ENCODE results near the gene CAMKMT.
"Not testable (repeated sequence)": the region's sequence is repeated elsewhere in the genome, so short reads cannot be mapped to it uniquely, and the experiment has no call there.

The CAMKMT gene

GRCh38 chr2:44550561-44550960, 188.8 kb downstream of the CAMKMT start:
- DNase-seq (ENCODE audit: low read depth), result no peak

GRCh38 chr2:44551497-44551896, 189.8 kb downstream of the CAMKMT start:
- no peak for DNase-seq (ENCODE audit: low read depth)

DNA sequence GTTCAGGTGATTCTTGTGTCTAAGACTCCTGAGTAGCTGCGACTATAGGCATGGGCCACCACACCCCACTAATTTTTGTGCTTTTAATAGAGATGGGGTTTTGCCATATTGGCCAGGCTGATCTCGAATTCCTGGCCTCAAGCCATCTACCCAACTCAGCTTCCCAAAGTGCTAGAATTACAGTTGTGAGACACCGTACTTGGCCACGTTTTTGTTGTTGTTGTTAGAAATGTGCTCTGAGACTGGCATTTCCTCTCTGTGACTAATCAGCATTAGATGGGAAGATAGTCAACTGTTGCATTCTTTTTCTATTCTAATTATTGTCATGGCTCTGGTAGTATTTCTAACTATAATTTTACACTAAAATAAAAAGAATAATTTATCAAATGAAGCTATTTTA, 191.7 kb downstream of the CAMKMT start:
- no peak for DNase-seq (ENCODE audit: low read depth)

DNA sequence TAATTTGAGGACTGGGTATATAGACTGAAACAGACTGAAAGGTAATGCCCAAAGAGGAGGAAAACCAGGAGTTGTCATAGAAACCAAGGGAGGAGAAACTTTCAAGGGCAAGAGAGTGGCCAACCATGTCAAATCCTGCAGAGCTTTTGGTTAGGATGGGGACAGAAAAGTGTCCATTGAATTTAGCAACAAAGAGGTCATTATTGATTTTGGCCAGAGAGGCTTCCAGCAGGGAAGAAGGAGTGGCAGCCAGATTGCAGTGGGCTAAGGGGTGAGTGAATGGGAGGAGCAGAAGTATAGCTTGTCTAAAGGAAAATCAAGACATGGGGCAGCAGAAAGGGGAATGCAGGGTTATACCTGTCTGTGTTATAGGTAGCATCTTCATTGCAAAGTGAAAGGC, 194.0 kb downstream of the CAMKMT start:
- no peak for DNase-seq (ENCODE audit: low read depth)

DNA sequence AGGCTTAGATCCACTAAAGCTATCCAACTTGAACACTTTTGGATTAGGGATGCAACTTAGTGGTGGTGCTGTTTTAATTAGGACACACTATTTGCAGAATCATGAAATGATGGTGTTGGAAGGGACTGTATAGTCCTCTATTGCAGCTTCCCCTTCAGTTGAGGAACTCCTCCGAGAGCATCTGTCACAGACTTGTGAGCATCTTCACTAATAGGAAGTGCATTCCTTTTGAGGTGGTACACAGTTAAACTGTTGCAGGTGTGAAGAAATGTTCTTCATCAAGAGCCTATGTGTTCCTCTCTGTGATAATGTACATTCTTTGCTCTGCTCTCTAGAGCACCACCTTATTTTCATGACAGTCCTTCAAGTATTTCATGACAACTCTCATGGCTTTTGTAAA, 197.4 kb downstream of the CAMKMT start:
- no peak for DNase-seq (ENCODE audit: low read depth)

GRCh38 chr2:44560352-44560751, 198.6 kb downstream of the CAMKMT start:
- no peak for DNase-seq (ENCODE audit: low read depth)

- DNase-seq (ENCODE audit: low read depth), result no peak
Measured at GRCh38 chr2:44560941-44561340, 199.2 kb downstream of the CAMKMT start.

DNA sequence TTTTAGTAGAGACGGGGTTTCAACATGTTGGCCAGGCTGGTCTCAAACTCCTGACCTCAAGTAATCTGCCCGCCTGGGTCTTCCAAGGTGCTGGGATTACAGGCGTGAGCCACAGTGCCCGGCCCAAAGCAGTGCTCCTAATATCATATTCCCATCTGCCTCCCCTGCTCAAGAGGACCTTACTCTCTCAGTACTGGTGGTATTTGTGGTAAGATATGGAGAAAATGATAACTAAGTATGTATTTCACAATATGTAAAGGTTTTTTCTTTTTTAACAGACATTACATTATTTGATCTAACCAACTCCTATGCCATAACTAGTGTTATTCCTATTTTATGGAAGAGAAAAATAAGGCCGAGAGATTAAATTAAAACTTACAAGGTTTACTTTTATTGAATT, 201.0 kb downstream of the CAMKMT start:
- DNase-seq (ENCODE audit: low read depth), result no peak

- no peak for DNase-seq (ENCODE audit: low read depth)
Measured at GRCh38 chr2:44564752-44565151, 203.0 kb downstream of the CAMKMT start.

DNA sequence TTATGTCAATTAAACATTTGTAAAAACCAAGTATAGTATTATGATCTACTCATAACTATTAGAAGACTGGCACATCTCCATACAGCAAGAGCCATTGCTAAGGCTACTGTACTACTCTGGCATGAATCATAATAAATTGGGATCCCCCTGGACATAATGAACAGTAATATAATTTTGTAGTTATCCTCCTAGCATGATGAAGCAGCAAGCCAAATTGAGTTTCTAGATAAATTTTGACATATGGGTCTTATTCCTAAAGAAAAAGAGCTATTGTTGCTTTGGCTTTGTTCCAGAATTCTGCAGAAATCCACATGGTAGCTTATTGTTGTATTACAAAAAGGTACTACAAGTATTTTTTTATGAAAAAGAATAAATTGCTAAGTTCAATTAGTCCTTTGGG, 204.3 kb downstream of the CAMKMT start:
- no peak for DNase-seq (ENCODE audit: low read depth)

- no peak for DNase-seq (ENCODE audit: low read depth)
Measured at GRCh38 chr2:44569491-44569890, 207.7 kb downstream of the CAMKMT start.

- DNase-seq (ENCODE audit: low read depth), result no peak
Measured at GRCh38 chr2:44570271-44570670, 208.5 kb downstream of the CAMKMT start.

- DNase-seq (ENCODE audit: low read depth), result no peak
Measured at GRCh38 chr2:44570777-44571176, 209.0 kb downstream of the CAMKMT start.

GRCh38 chr2:44572196-44572900, 210.6 kb downstream of the CAMKMT start:
- no peak for DNase-seq (ENCODE audit: low read depth)

- DNase-seq (ENCODE audit: low read depth), result no peak
Measured at GRCh38 chr2:44573996-44574395, 212.2 kb downstream of the CAMKMT start.

GRCh38 chr2:44578471-44579093, 216.8 kb downstream of the CAMKMT start:
- no peak for DNase-seq (ENCODE audit: low read depth)

- DNase-seq (ENCODE audit: low read depth), result no peak
Measured at GRCh38 chr2:44579115-44579836, 217.5 kb downstream of the CAMKMT start.

DNA sequence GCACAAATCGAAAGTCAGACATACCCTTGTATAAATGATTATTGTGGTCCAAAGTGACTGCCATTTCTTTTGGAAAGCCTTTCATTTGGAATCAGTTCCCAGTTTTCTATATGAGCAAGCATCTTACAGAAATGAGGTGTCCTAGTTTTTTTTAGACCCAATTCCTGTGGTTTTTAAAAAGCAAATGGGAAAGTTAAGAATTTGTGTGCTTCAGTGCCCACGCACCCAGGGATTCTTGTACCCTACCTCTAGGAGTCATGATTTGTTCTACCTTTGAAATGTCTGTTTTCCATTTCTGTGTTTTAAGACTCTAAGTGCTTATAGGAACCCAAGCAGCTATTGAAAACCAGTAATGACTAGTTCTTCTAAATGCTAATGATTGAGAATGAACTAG, 218.1 kb downstream of the CAMKMT start:
- no peak for DNase-seq (ENCODE audit: low read depth)

GRCh38 chr2:44580875-44581515, 219.2 kb downstream of the CAMKMT start:
- no peak for DNase-seq (ENCODE audit: low read depth)

DNA sequence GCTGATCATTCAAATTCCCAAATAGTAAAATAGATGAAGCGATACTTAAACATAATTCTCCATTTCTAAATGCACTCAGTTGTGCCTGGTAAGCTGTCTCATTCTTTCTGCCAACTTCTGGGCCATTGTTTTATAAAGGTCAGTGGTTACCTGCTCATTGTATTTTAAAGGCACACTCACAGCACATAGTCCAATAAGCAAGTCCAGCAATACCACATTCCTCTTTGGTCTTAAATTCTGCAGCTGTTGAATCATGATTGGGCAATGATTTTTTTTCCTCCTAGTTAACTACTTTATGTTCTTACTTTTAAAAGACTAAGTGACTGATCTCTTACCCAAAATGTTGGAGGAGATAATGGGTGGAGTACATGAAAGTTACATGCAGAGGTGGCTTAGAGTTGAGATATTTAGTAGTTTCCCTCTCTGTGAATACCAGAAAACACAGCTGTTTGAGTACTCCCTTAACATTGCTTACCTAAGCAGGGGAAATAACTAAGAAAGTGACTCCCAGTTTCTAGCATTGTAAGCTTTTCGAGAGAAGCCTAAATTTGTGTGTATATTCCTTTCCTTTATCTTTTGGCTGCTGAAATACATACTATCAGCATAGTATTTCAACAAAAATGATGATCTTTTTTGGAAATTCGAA, 220.7 kb downstream of the CAMKMT start:
- no peak for DNase-seq (ENCODE audit: low read depth)

DNA sequence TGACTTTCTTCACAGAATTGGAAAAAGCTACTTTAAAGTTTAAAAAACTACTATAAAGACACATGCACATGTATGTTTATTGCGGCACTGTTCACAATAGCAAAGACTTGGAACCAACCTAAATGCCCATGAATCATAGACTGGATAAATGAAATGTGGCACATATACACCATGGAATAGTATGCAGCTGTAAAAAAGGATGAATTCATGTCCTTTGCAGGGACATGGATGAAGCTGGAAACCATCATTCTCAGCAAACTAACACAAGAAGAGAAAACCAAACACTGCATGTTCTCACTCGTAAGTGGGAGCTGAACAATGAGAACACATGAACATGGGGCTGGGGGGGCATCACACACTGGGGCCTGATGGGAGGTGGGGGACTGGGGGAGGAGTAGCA, 233.9 kb downstream of the CAMKMT start:
- DNase-seq (ENCODE audit: low read depth), result not testable (repeated sequence)

Measured in activated T-cell treated with anti-CD3 and anti-CD28 coated beads for 24 hours (primary cell).